ENCODE measurements around the gene GPAM.

GPAM gene

GRCh38 chr10:112139176-112139575 is 44.4 kb downstream of the GPAM start:
- Histone ChIP-seq H3K4me1 (ENCODE audit: control insufficient read depth in 1 of 2, insufficient read depth in 2 of 2, low read length in 2 of 2) (peaks cover 0 to 3% of the 10 kb centered on the region in 2 donors), H3K4me3 (ENCODE audit: low read depth in 1 of 2, low read length in 2 of 2) (no peak overlapping the region), H3K9me3 (ENCODE audit: control insufficient read depth in 1 of 2, low read length in 2 of 2) (no peaks in the 10 kb centered on the region), H3K27me3 (ENCODE audit: control insufficient read depth in 1 of 2, insufficient read depth in 2 of 2, low read length in 2 of 2) (no peaks in the 10 kb centered on the region), H3K9ac (ENCODE audit: low read depth in 1 of 2, low read length in 2 of 2) (no peak overlapping the region), H3K36me3 (ENCODE audit: control insufficient read depth in 1 of 2, insufficient read depth in 2 of 2, low read length in 2 of 2) (no peaks in the 10 kb centered on the region), H3K27ac (ENCODE audit: low read depth, low read length) (no peak overlapping the region)

- Histone ChIP-seq H3K36me3 (ENCODE audit: control insufficient read depth in 1 of 2, insufficient read depth in 2 of 2, low read length in 2 of 2) (no peaks in the 10 kb centered on the region), H3K9ac (ENCODE audit: low read depth in 1 of 2, low read length in 2 of 2) (no peak overlapping the region)
Observed at GRCh38 chr10:112137154-112137987, 46.2 kb downstream of the GPAM start.

GRCh38 chr10:112136486-112137153 is 46.9 kb downstream of the GPAM start:
- Histone ChIP-seq H3K9me3 (ENCODE audit: control insufficient read depth in 1 of 2, low read length in 2 of 2) (no peaks in the 10 kb centered on the region), H3K27me3 (ENCODE audit: control insufficient read depth in 1 of 2, insufficient read depth in 2 of 2, low read length in 2 of 2) (peaks cover 0 to 2% of the 10 kb centered on the region in 2 donors), H3K4me1 (ENCODE audit: control insufficient read depth in 1 of 2, insufficient read depth in 2 of 2, low read length in 2 of 2) (peaks cover 0 to 3% of the 10 kb centered on the region in 2 donors), H3K36me3 (ENCODE audit: control insufficient read depth in 1 of 2, insufficient read depth in 2 of 2, low read length in 2 of 2) (no peaks in the 10 kb centered on the region), H3K27ac (ENCODE audit: low read depth, low read length) (no peak overlapping the region), H3K4me3 (ENCODE audit: low read depth in 1 of 2, low read length in 2 of 2) (no peak overlapping the region), H3K9ac (ENCODE audit: low read depth in 1 of 2, low read length in 2 of 2) (no peak overlapping the region)

More at GRCh38 chr10:112137154-112137987, 46.2 kb downstream of the GPAM start:
- Histone ChIP-seq H3K4me3 (ENCODE audit: low read depth in 1 of 2, low read length in 2 of 2) (no peak overlapping the region), H3K27me3 (ENCODE audit: control insufficient read depth in 1 of 2, insufficient read depth in 2 of 2, low read length in 2 of 2) (peaks cover 0 to 2% of the 10 kb centered on the region in 2 donors), H3K4me1 (ENCODE audit: control insufficient read depth in 1 of 2, insufficient read depth in 2 of 2, low read length in 2 of 2) (peaks cover 0 to 3% of the 10 kb centered on the region in 2 donors), H3K9me3 (ENCODE audit: control insufficient read depth in 1 of 2, low read length in 2 of 2) (no peaks in the 10 kb centered on the region), H3K27ac (ENCODE audit: low read depth, low read length) (no peak overlapping the region)

- Histone ChIP-seq H3K9me3 (ENCODE audit: control insufficient read depth in 1 of 2, low read length in 2 of 2) (no peaks in the 10 kb centered on the region), H3K4me3 (ENCODE audit: low read depth in 1 of 2, low read length in 2 of 2) (no peak overlapping the region), H3K36me3 (ENCODE audit: control insufficient read depth in 1 of 2, insufficient read depth in 2 of 2, low read length in 2 of 2) (no peaks in the 10 kb centered on the region), H3K4me1 (ENCODE audit: control insufficient read depth in 1 of 2, insufficient read depth in 2 of 2, low read length in 2 of 2) (peaks cover 0 to 3% of the 10 kb centered on the region in 2 donors), H3K27me3 (ENCODE audit: control insufficient read depth in 1 of 2, insufficient read depth in 2 of 2, low read length in 2 of 2) (peaks cover 0 to 2% of the 10 kb centered on the region in 2 donors), H3K9ac (ENCODE audit: low read depth in 1 of 2, low read length in 2 of 2) (no peak overlapping the region), H3K27ac (ENCODE audit: low read depth, low read length) (no peak overlapping the region)
Observed at GRCh38 chr10:112135604-112136003, 48.0 kb downstream of the GPAM start.

- no peaks in the 10 kb centered on the region for H3K9me3 ChIP-seq (ENCODE audit: control insufficient read depth in 1 of 2, low read length in 2 of 2)
- peaks cover 0 to 2% of the 10 kb centered on the region in 2 donors for H3K27me3 ChIP-seq (ENCODE audit: control insufficient read depth in 1 of 2, insufficient read depth in 2 of 2, low read length in 2 of 2)
- no peaks in the 10 kb centered on the region for H3K4me1 ChIP-seq (ENCODE audit: control insufficient read depth in 1 of 2, insufficient read depth in 2 of 2, low read length in 2 of 2)
- no peak overlapping the region for H3K4me3 ChIP-seq (ENCODE audit: low read depth in 1 of 2, low read length in 2 of 2)
- no peaks in the 10 kb centered on the region for H3K36me3 ChIP-seq (ENCODE audit: control insufficient read depth in 1 of 2, insufficient read depth in 2 of 2, low read length in 2 of 2)
- no peak overlapping the region for H3K27ac ChIP-seq (ENCODE audit: low read depth, low read length)
- no peak overlapping the region for H3K9ac ChIP-seq (ENCODE audit: low read depth in 1 of 2, low read length in 2 of 2)
Observed at GRCh38 chr10:112132435-112132834, 51.1 kb downstream of the GPAM start.

- Histone ChIP-seq H3K27me3 (ENCODE audit: control insufficient read depth in 1 of 2, insufficient read depth in 2 of 2, low read length in 2 of 2) (peaks cover 0 to 2% of the 10 kb centered on the region in 2 donors), H3K9ac (ENCODE audit: low read depth in 1 of 2, low read length in 2 of 2) (no peak overlapping the region), H3K9me3 (ENCODE audit: control insufficient read depth in 1 of 2, low read length in 2 of 2) (no peaks in the 10 kb centered on the region), H3K4me3 (ENCODE audit: low read depth in 1 of 2, low read length in 2 of 2) (no peak overlapping the region), H3K4me1 (ENCODE audit: control insufficient read depth in 1 of 2, insufficient read depth in 2 of 2, low read length in 2 of 2) (no peaks in the 10 kb centered on the region), H3K27ac (ENCODE audit: low read depth, low read length) (no peak overlapping the region), H3K36me3 (ENCODE audit: control insufficient read depth in 1 of 2, insufficient read depth in 2 of 2, low read length in 2 of 2) (no peaks in the 10 kb centered on the region)
Observed at GRCh38 chr10:112131996-112132395, 51.6 kb downstream of the GPAM start.

GRCh38 chr10:112131346-112131745 is 52.2 kb downstream of the GPAM start:
- Histone ChIP-seq H3K27me3 (ENCODE audit: control insufficient read depth in 1 of 2, insufficient read depth in 2 of 2, low read length in 2 of 2) (peaks cover 0 to 2% of the 10 kb centered on the region in 2 donors), H3K27ac (ENCODE audit: low read depth, low read length) (no peak overlapping the region), H3K4me3 (ENCODE audit: low read depth in 1 of 2, low read length in 2 of 2) (no peak overlapping the region), H3K9ac (ENCODE audit: low read depth in 1 of 2, low read length in 2 of 2) (no peak overlapping the region), H3K4me1 (ENCODE audit: control insufficient read depth in 1 of 2, insufficient read depth in 2 of 2, low read length in 2 of 2) (no peaks in the 10 kb centered on the region), H3K36me3 (ENCODE audit: control insufficient read depth in 1 of 2, insufficient read depth in 2 of 2, low read length in 2 of 2) (no peaks in the 10 kb centered on the region), H3K9me3 (ENCODE audit: control insufficient read depth in 1 of 2, low read length in 2 of 2) (no peaks in the 10 kb centered on the region)

- Histone ChIP-seq H3K9ac (ENCODE audit: low read depth in 1 of 2, low read length in 2 of 2) (no peak overlapping the region), H3K36me3 (ENCODE audit: control insufficient read depth in 1 of 2, insufficient read depth in 2 of 2, low read length in 2 of 2) (no peaks in the 10 kb centered on the region)
Observed at GRCh38 chr10:112126901-112127300, 56.7 kb downstream of the GPAM start.

GRCh38 chr10:112126172-112126571 is 57.4 kb downstream of the GPAM start:
- Histone ChIP-seq H3K4me1 (ENCODE audit: control insufficient read depth in 1 of 2, insufficient read depth in 2 of 2, low read length in 2 of 2) (no peaks in the 10 kb centered on the region), H3K27ac (ENCODE audit: low read depth, low read length) (no peak overlapping the region), H3K36me3 (ENCODE audit: control insufficient read depth in 1 of 2, insufficient read depth in 2 of 2, low read length in 2 of 2) (no peaks in the 10 kb centered on the region), H3K4me3 (ENCODE audit: low read depth in 1 of 2, low read length in 2 of 2) (no peak overlapping the region), H3K27me3 (ENCODE audit: control insufficient read depth in 1 of 2, insufficient read depth in 2 of 2, low read length in 2 of 2) (no peaks in the 10 kb centered on the region), H3K9ac (ENCODE audit: low read depth in 1 of 2, low read length in 2 of 2) (no peak overlapping the region), H3K9me3 (ENCODE audit: control insufficient read depth in 1 of 2, low read length in 2 of 2) (no peaks in the 10 kb centered on the region)

More at GRCh38 chr10:112126901-112127300, 56.7 kb downstream of the GPAM start:
- H3K4me1 ChIP-seq (ENCODE audit: control insufficient read depth in 1 of 2, insufficient read depth in 2 of 2, low read length in 2 of 2): no peaks in the 10 kb centered on the region
- H3K27me3 ChIP-seq (ENCODE audit: control insufficient read depth in 1 of 2, insufficient read depth in 2 of 2, low read length in 2 of 2): no peaks in the 10 kb centered on the region
- no peak overlapping the region for H3K4me3 ChIP-seq (ENCODE audit: low read depth in 1 of 2, low read length in 2 of 2)
- no peak overlapping the region for H3K27ac ChIP-seq (ENCODE audit: low read depth, low read length)
- H3K9me3 ChIP-seq (ENCODE audit: control insufficient read depth in 1 of 2, low read length in 2 of 2): no peaks in the 10 kb centered on the region

GRCh38 chr10:112124866-112125265 is 58.7 kb downstream of the GPAM start:
- Histone ChIP-seq H3K4me1 (ENCODE audit: control insufficient read depth in 1 of 2, insufficient read depth in 2 of 2, low read length in 2 of 2) (no peaks in the 10 kb centered on the region), H3K36me3 (ENCODE audit: control insufficient read depth in 1 of 2, insufficient read depth in 2 of 2, low read length in 2 of 2) (no peaks in the 10 kb centered on the region), H3K9me3 (ENCODE audit: control insufficient read depth in 1 of 2, low read length in 2 of 2) (no peaks in the 10 kb centered on the region), H3K27me3 (ENCODE audit: control insufficient read depth in 1 of 2, insufficient read depth in 2 of 2, low read length in 2 of 2) (no peaks in the 10 kb centered on the region), H3K9ac (ENCODE audit: low read depth in 1 of 2, low read length in 2 of 2) (no peak overlapping the region), H3K27ac (ENCODE audit: low read depth, low read length) (no peak overlapping the region), H3K4me3 (ENCODE audit: low read depth in 1 of 2, low read length in 2 of 2) (no peak overlapping the region)

All from duodenal mucosa (tissue), 2 donors.